DMS79 (cell line): ENCODE measurements around the gene PRR23A.

Source experiments
- DNase-seq: peaks from one replicate; lab custom pipeline; 2025; lab: John Stamatoyannopoulos, UW

PRR23A gene

GRCh38 chr3:138972941-138973340 is 33.1 kb downstream of the PRR23A start:
- DNase-seq = no peak

- no peak for DNase-seq
These were observed 34.2 kb downstream of the PRR23A start for GRCh38 chr3:138971766-138972320.

- no peak for DNase-seq
These were observed 41.1 kb downstream of the PRR23A start for GRCh38 chr3:138964923-138965322.

GRCh38 chr3:138964264-138964663 is 41.8 kb downstream of the PRR23A start:
- DNase-seq = no peak

GRCh38 chr3:138962854-138963560 is 43.1 kb downstream of the PRR23A start:
- no peak for DNase-seq

- DNase-seq = no peak
These were observed 45.6 kb downstream of the PRR23A start for GRCh38 chr3:138960417-138960852.
